Measurements from ENCODE around the gene CYP2W1. TPM values are rescaled to one million over a fixed set of nuclear protein-coding genes. Genes with fewer than 3 reads are reported as not detected.
"Not testable (repeated sequence)": the region's sequence is repeated elsewhere in the genome, so short reads cannot be mapped to it uniquely, and the experiment has no call there.

CYP2W1 gene
- total RNA-seq, 1 donor: not detected

GRCh38 chr7:1028775-1029636, 46.0 kb downstream of the CYP2W1 start:
- Histone ChIP-seq H3K9me3 (ENCODE audit: low read depth, low read length) (no peaks in the 10 kb centered on the region), H3K4me1 (ENCODE audit: insufficient read depth, low read length) (peaks cover 61% of the 10 kb centered on the region)

GRCh38 chr7:1029637-1030443, 46.9 kb downstream of the CYP2W1 start:
- Histone ChIP-seq H3K4me1 (ENCODE audit: insufficient read depth, low read length) (peaks cover 55% of the 10 kb centered on the region), H3K4me3 (ENCODE audit: low read length) (no peak overlapping the region), H3K27me3 (ENCODE audit: insufficient read depth, low read length) (no peaks in the 10 kb centered on the region), H3K9me3 (ENCODE audit: low read depth, low read length) (no peaks in the 10 kb centered on the region)

More at GRCh38 chr7:1028775-1029636, 46.0 kb downstream of the CYP2W1 start:
- Histone ChIP-seq H3K4me3 (ENCODE audit: low read length) (peak overlapping the region; percentile 57), H3K27me3 (ENCODE audit: insufficient read depth, low read length) (no peaks in the 10 kb centered on the region)

GRCh38 chr7:1030444-1031070, 47.6 kb downstream of the CYP2W1 start:
- Histone ChIP-seq H3K4me3 (ENCODE audit: low read length) (no peak overlapping the region), H3K4me1 (ENCODE audit: insufficient read depth, low read length) (peaks cover 48% of the 10 kb centered on the region), H3K9me3 (ENCODE audit: low read depth, low read length) (no peaks in the 10 kb centered on the region), H3K27me3 (ENCODE audit: insufficient read depth, low read length) (no peaks in the 10 kb centered on the region)

GRCh38 chr7:1031716-1032455, 48.9 kb downstream of the CYP2W1 start:
- Histone ChIP-seq H3K27me3 (ENCODE audit: insufficient read depth, low read length) (no peaks in the 10 kb centered on the region), H3K4me3 (ENCODE audit: low read length) (no peak overlapping the region), H3K9me3 (ENCODE audit: low read depth, low read length) (no peaks in the 10 kb centered on the region), H3K4me1 (ENCODE audit: insufficient read depth, low read length) (peaks cover 35% of the 10 kb centered on the region)

- H3K9me3 ChIP-seq (ENCODE audit: low read depth, low read length): no peaks in the 10 kb centered on the region
- H3K27me3 ChIP-seq (ENCODE audit: insufficient read depth, low read length): no peaks in the 10 kb centered on the region
- H3K4me1 ChIP-seq (ENCODE audit: insufficient read depth, low read length): peaks cover 28% of the 10 kb centered on the region
- no peak overlapping the region for H3K4me3 ChIP-seq (ENCODE audit: low read length)
Observed at GRCh38 chr7:1032536-1033181, 49.7 kb downstream of the CYP2W1 start.

- Histone ChIP-seq H3K9me3 (ENCODE audit: low read depth, low read length) (no peaks in the 10 kb centered on the region), H3K4me1 (ENCODE audit: insufficient read depth, low read length) (peaks cover 27% of the 10 kb centered on the region), H3K4me3 (ENCODE audit: low read length) (no peak overlapping the region), H3K27me3 (ENCODE audit: insufficient read depth, low read length) (no peaks in the 10 kb centered on the region)
Observed at GRCh38 chr7:1033546-1034145, 50.7 kb downstream of the CYP2W1 start.

GRCh38 chr7:1034769-1035168, 51.8 kb downstream of the CYP2W1 start:
- not testable (repeated sequence) for H3K9me3 ChIP-seq (ENCODE audit: low read depth, low read length); H3K4me3 ChIP-seq (ENCODE audit: low read length); H3K27me3 ChIP-seq (ENCODE audit: insufficient read depth, low read length)
- peaks cover 16% of the 10 kb centered on the region for H3K4me1 ChIP-seq (ENCODE audit: insufficient read depth, low read length)

- H3K4me1 ChIP-seq (ENCODE audit: insufficient read depth, low read length); H3K9me3 ChIP-seq (ENCODE audit: low read depth, low read length); H3K4me3 ChIP-seq (ENCODE audit: low read length); H3K27me3 ChIP-seq (ENCODE audit: insufficient read depth, low read length): not testable (repeated sequence)
Observed at GRCh38 chr7:1036164-1036928, 53.4 kb downstream of the CYP2W1 start.

Other genes starting within 250 kb of the CYP2W1 start
- 86.3 TPM for gene SUN1, start 150.7 kb upstream of the CYP2W1 start, total RNA-seq
- 20.7 TPM for gene GET4, start 106.6 kb upstream of the CYP2W1 start, total RNA-seq
- gene ADAP1, start 28.5 kb upstream of the CYP2W1 start, total RNA-seq: 24.3 TPM
- gene COX19, start 7.6 kb upstream of the CYP2W1 start, total RNA-seq: 33.4 TPM
- gene GPR146, start 61.4 kb downstream of the CYP2W1 start, total RNA-seq: 4.3 TPM
- 0.42 TPM for gene GPER1, start 104.9 kb downstream of the CYP2W1 start, total RNA-seq
- 66.2 TPM for gene ZFAND2A, start 177.0 kb downstream of the CYP2W1 start, total RNA-seq
- gene UNCX, start 249.7 kb downstream of the CYP2W1 start, total RNA-seq: not detected